ENCODE data around the gene CACYBP. TPM values are rescaled to one million over a fixed set of nuclear protein-coding genes. Genes with fewer than 3 reads are reported as not detected.

The CACYBP gene
- total RNA-seq, 1 donor from 2014 or later: 90.9 TPM

GRCh38 chr1:175035865-175036264 lies 36.1 kb downstream of the CACYBP start:
- intact Hi-C loops (cut with micrococcal nuclease): no loop called here
- DNase-seq (no peak), ATAC-seq (ENCODE audit: low read depth) (no peak)
- ChIA-PET CTCF (interaction anchor here (0.9 kb wide), 1 partner anchor 89 kb away, joined by 3 read pairs; no protein-coding TSS in a partner anchor), POLR2A (no interaction called here)
- peaks cover 4% of the 10 kb centered on the region for H3K27me3 Mint-ChIP-seq
- no peak overlapping the region for H3K27ac Mint-ChIP-seq
- no peak overlapping the region for H3K4me3 Mint-ChIP-seq
- H3K9me3 Mint-ChIP-seq: no peaks in the 10 kb centered on the region
- H3K4me1 Mint-ChIP-seq: no peaks in the 10 kb centered on the region
- TF ChIP-seq CTCF (IDR thresholded peaks at IDR 0.05): no peak
- no peaks in the 10 kb centered on the region for H3K36me3 Mint-ChIP-seq (ENCODE audit: low read depth)

GRCh38 chr1:175036476-175036875 lies 36.7 kb downstream of the CACYBP start:
- Mint-ChIP-seq H3K4me3 (no peak overlapping the region), H3K27me3 (peaks cover 4% of the 10 kb centered on the region), H3K9me3 (no peaks in the 10 kb centered on the region), H3K4me1 (no peaks in the 10 kb centered on the region), H3K27ac (no peak overlapping the region), H3K36me3 (ENCODE audit: low read depth) (no peaks in the 10 kb centered on the region)
- POLR2A ChIA-PET: no interaction called here
- CTCF ChIA-PET: interaction anchor here (0.9 kb wide), 1 partner anchor 89 kb away, joined by 3 read pairs; no protein-coding TSS in a partner anchor
- DNase-seq: no peak
- no peak for TF ChIP-seq CTCF (IDR thresholded peaks at IDR 0.05)
- intact Hi-C loops (cut with micrococcal nuclease): no loop called here
- ATAC-seq (ENCODE audit: low read depth): no peak

GRCh38 chr1:175037416-175037815 lies 37.7 kb downstream of the CACYBP start:
- no peak for TF ChIP-seq CTCF (IDR thresholded peaks at IDR 0.05)
- CTCF ChIA-PET: no interaction called here
- H3K36me3 Mint-ChIP-seq (ENCODE audit: low read depth): no peaks in the 10 kb centered on the region

GRCh38 chr1:175040324-175040879 lies 40.7 kb downstream of the CACYBP start:
- Mint-ChIP-seq H3K4me3 (no peak overlapping the region), H3K9me3 (no peaks in the 10 kb centered on the region), H3K27me3 (peaks cover 9% of the 10 kb centered on the region), H3K36me3 (ENCODE audit: low read depth) (no peaks in the 10 kb centered on the region), H3K4me1 (no peaks in the 10 kb centered on the region), H3K27ac (no peak overlapping the region)
- no peak for TF ChIP-seq CTCF (IDR thresholded peaks at IDR 0.05)
- no peak for ATAC-seq (ENCODE audit: low read depth)
- POLR2A ChIA-PET: no interaction called here
- intact Hi-C loops (cut with micrococcal nuclease): no loop called here
- CTCF ChIA-PET: interaction anchor here (1.4 kb wide), 1 partner anchor 11 kb away, joined by 4 read pairs; no protein-coding TSS in a partner anchor
- no peak for DNase-seq

More at GRCh38 chr1:175037416-175037815, 37.7 kb downstream of the CACYBP start:
- Mint-ChIP-seq H3K4me3 (no peak overlapping the region), H3K27ac (no peak overlapping the region), H3K4me1 (no peaks in the 10 kb centered on the region), H3K9me3 (no peaks in the 10 kb centered on the region), H3K27me3 (peaks cover 6% of the 10 kb centered on the region)
- POLR2A ChIA-PET: no interaction called here
- ATAC-seq (ENCODE audit: low read depth) (no peak), DNase-seq (no peak)
- intact Hi-C loops (cut with micrococcal nuclease): no loop called here

GRCh38 chr1:175042650-175043049 lies 42.9 kb downstream of the CACYBP start:
- ChIA-PET CTCF (no interaction called here), POLR2A (no interaction called here)
- peaks cover 11% of the 10 kb centered on the region for H3K27me3 Mint-ChIP-seq
- no peak for TF ChIP-seq CTCF (IDR thresholded peaks at IDR 0.05)
- intact Hi-C loops (cut with micrococcal nuclease): no loop called here
- H3K36me3 Mint-ChIP-seq (ENCODE audit: low read depth): no peaks in the 10 kb centered on the region
- no peaks in the 10 kb centered on the region for H3K4me1 Mint-ChIP-seq
- H3K9me3 Mint-ChIP-seq: no peaks in the 10 kb centered on the region
- DNase-seq (no peak), ATAC-seq (ENCODE audit: low read depth) (no peak)
- H3K27ac Mint-ChIP-seq: no peak overlapping the region
- no peak overlapping the region for H3K4me3 Mint-ChIP-seq
